Endothelial cell of umbilical vein (primary cell): ENCODE measurements around the gene TNFAIP8L1.

Experiments
- EZH2 ChIP-seq: IDR thresholded peaks from 2 replicates; pipeline ENCODE4 v1.6.1; 2012; ENCODE audit warnings: borderline replicate concordance, low read depth, mild to moderate bottlenecking, moderate library complexity, low read length, inconsistent platforms; ENCODE audit not compliant: severe bottlenecking
- JUN ChIP-seq: IDR thresholded peaks from 2 replicates; pipeline ENCODE4 v1.6.1; 2011; ENCODE audit warnings: borderline replicate concordance, low read depth; ENCODE audit not compliant: insufficient read length, insufficient read depth
- MAX ChIP-seq: IDR thresholded peaks from 2 replicates; pipeline ENCODE4 v1.6.1; 2011; ENCODE audit not compliant: insufficient read depth, insufficient read length
- MYC ChIP-seq: IDR thresholded peaks from one replicate; pipeline ENCODE4 v1.6.1; 2011; ENCODE audit warnings: mild to moderate bottlenecking, low read depth, low read length
- POLR2A ChIP-seq: IDR thresholded peaks from 2 replicates; pipeline ENCODE4 v1.6.1; 2012; ENCODE audit warnings: low read depth, mild to moderate bottlenecking, control low read depth, low read length
- TF ChIP-seq, protein P1 (sequence below), 2 donors: IDR thresholded peaks; 1 replicate in 1 of 2; 2 replicates in 1 of 2; pipeline ENCODE4 v1.5.1; 2011; ENCODE audit warnings: low read length in 2 of 2, mild to moderate bottlenecking in 2 of 2, moderate library complexity in 2 of 2, control low read depth in 1 of 2, inconsistent platforms in 1 of 2, low read depth in 1 of 2; ENCODE audit not compliant: insufficient read depth in 1 of 2; ENCODE audit errors: extremely low read depth in 1 of 2

DNA sequence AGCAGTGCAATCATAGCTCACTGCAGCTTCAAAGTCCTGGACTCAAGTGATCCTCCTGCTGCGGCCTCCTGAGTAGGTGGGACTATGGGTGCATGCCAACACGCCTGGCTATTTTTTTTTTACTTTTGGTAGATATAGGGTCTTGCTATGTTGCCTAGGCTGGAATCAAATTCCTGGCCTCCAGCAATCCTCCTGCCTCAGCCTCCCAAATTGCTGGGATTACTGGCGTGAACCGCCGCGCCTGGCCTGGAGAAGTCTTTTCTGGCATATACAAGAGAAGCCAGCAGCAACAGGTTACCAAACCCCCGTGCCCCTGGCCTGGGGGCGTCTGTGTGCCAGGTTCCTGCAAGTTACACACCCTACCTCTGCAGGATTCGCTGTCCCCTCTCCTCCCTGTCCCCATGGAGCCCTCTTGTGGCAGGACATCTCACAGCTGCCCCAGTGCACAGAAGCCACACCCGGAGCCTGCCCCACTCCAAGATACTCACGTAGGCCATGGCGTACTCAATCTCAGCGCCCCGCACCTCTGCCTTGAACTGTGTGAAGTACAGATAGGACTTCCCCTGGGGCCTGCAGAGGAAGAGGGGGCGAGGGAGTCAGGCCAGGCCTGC is 21.0 kb downstream of the TNFAIP8L1 start:
- no peak for TF ChIP-seq JUN
- TF ChIP-seq, protein P1, sequence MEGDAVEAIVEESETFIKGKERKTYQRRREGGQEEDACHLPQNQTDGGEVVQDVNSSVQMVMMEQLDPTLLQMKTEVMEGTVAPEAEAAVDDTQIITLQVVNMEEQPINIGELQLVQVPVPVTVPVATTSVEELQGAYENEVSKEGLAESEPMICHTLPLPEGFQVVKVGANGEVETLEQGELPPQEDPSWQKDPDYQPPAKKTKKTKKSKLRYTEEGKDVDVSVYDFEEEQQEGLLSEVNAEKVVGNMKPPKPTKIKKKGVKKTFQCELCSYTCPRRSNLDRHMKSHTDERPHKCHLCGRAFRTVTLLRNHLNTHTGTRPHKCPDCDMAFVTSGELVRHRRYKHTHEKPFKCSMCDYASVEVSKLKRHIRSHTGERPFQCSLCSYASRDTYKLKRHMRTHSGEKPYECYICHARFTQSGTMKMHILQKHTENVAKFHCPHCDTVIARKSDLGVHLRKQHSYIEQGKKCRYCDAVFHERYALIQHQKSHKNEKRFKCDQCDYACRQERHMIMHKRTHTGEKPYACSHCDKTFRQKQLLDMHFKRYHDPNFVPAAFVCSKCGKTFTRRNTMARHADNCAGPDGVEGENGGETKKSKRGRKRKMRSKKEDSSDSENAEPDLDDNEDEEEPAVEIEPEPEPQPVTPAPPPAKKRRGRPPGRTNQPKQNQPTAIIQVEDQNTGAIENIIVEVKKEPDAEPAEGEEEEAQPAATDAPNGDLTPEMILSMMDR (IDR thresholded peaks at IDR 0.05; ENCODE audit: extremely low read depth in 1 of 2, insufficient read depth in 1 of 2, low read depth in 1 of 2, low read length in 2 of 2), result peak; percentile 11 to 47
- no peak for TF ChIP-seq MAX
- TF ChIP-seq POLR2A, result no peak
- TF ChIP-seq EZH2, result no peak
- TF ChIP-seq MYC, result no peak
